ENCODE results near the gene MYO1D.

The MYO1D gene

DNA sequence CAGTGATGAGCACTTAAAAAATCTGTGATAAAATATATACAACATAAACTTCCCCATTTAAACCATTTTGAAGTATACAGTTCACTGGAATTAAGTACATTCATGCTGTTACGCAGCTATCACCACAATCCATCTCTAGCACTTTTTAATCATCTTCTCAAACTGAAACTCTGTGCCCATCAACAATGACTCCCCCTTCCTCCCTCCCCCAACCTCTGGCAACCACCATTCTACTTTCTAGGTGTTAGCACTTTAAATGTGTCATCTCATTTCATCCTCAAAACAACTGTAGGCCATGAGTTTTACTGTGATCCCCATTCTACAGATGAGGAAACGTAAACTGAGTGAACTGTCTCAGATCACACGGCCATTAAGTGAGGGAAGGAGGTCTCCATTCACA lies 37.3 kb upstream of the MYO1D start:
- Histone ChIP-seq H3K27ac (ENCODE audit: insufficient read depth, low read length, poor library complexity, severe bottlenecking) (no peak overlapping the region), H3K9me3 (ENCODE audit: control insufficient read depth, low read length) (no peaks in the 10 kb centered on the region), H3K4me1 (ENCODE audit: control insufficient read depth, insufficient read depth, low read length, poor library complexity, severe bottlenecking) (no peaks in the 10 kb centered on the region), H3K4me3 (ENCODE audit: insufficient read depth, low read depth, low read length, poor library complexity, severe bottlenecking) (no peak overlapping the region), H3K27me3 (replicated peaks; ENCODE audit: control insufficient read depth, insufficient read depth, low read length, poor library complexity, severe bottlenecking) (no peaks in the 10 kb centered on the region), H3K36me3 (ENCODE audit: control insufficient read depth, insufficient read depth, low read length) (no peaks in the 10 kb centered on the region)
- DNase-seq, result no peak

GRCh38 chr17:32913593-32913992 lies 36.7 kb upstream of the MYO1D start:
- H3K4me3 ChIP-seq (ENCODE audit: insufficient read depth, low read depth, low read length, poor library complexity, severe bottlenecking), result no peak overlapping the region
- no peaks in the 10 kb centered on the region for H3K4me1 ChIP-seq (ENCODE audit: control insufficient read depth, insufficient read depth, low read length, poor library complexity, severe bottlenecking)
- DNase-seq, result no peak
- H3K27me3 ChIP-seq (replicated peaks; ENCODE audit: control insufficient read depth, insufficient read depth, low read length, poor library complexity, severe bottlenecking), result no peaks in the 10 kb centered on the region
- no peaks in the 10 kb centered on the region for H3K9me3 ChIP-seq (ENCODE audit: control insufficient read depth, low read length)
- no peak overlapping the region for H3K27ac ChIP-seq (ENCODE audit: insufficient read depth, low read length, poor library complexity, severe bottlenecking)
- no peaks in the 10 kb centered on the region for H3K36me3 ChIP-seq (ENCODE audit: control insufficient read depth, insufficient read depth, low read length)

- Histone ChIP-seq H3K4me1 (ENCODE audit: control insufficient read depth, insufficient read depth, low read length, poor library complexity, severe bottlenecking) (no peaks in the 10 kb centered on the region), H3K27ac (ENCODE audit: insufficient read depth, low read length, poor library complexity, severe bottlenecking) (no peak overlapping the region), H3K36me3 (ENCODE audit: control insufficient read depth, insufficient read depth, low read length) (no peaks in the 10 kb centered on the region), H3K9me3 (ENCODE audit: control insufficient read depth, low read length) (no peaks in the 10 kb centered on the region), H3K27me3 (replicated peaks; ENCODE audit: control insufficient read depth, insufficient read depth, low read length, poor library complexity, severe bottlenecking) (no peaks in the 10 kb centered on the region), H3K4me3 (ENCODE audit: insufficient read depth, low read depth, low read length, poor library complexity, severe bottlenecking) (no peak overlapping the region)
- DNase-seq, result no peak
These were observed 35.4 kb upstream of the MYO1D start for GRCh38 chr17:32912218-32912897.

- Histone ChIP-seq H3K4me3 (ENCODE audit: insufficient read depth, low read depth, low read length, poor library complexity, severe bottlenecking) (no peak overlapping the region), H3K9me3 (ENCODE audit: control insufficient read depth, low read length) (no peaks in the 10 kb centered on the region), H3K4me1 (ENCODE audit: control insufficient read depth, insufficient read depth, low read length, poor library complexity, severe bottlenecking) (no peaks in the 10 kb centered on the region), H3K36me3 (ENCODE audit: control insufficient read depth, insufficient read depth, low read length) (no peaks in the 10 kb centered on the region), H3K27ac (ENCODE audit: insufficient read depth, low read length, poor library complexity, severe bottlenecking) (no peak overlapping the region), H3K27me3 (replicated peaks; ENCODE audit: control insufficient read depth, insufficient read depth, low read length, poor library complexity, severe bottlenecking) (no peaks in the 10 kb centered on the region)
- DNase-seq, result no peak
These were observed 33.8 kb upstream of the MYO1D start for GRCh38 chr17:32910769-32911168.

GRCh38 chr17:32909787-32910369 lies 33.0 kb upstream of the MYO1D start:
- H3K4me1 ChIP-seq (ENCODE audit: control insufficient read depth, insufficient read depth, low read length, poor library complexity, severe bottlenecking), result no peaks in the 10 kb centered on the region
- no peaks in the 10 kb centered on the region for H3K9me3 ChIP-seq (ENCODE audit: control insufficient read depth, low read length)
- peak in 1 of 3 donors; percentile 12 for DNase-seq
- no peak overlapping the region for H3K27ac ChIP-seq (ENCODE audit: insufficient read depth, low read length, poor library complexity, severe bottlenecking)
- H3K27me3 ChIP-seq (replicated peaks; ENCODE audit: control insufficient read depth, insufficient read depth, low read length, poor library complexity, severe bottlenecking), result no peaks in the 10 kb centered on the region
- no peak overlapping the region for H3K4me3 ChIP-seq (ENCODE audit: insufficient read depth, low read depth, low read length, poor library complexity, severe bottlenecking)
- H3K36me3 ChIP-seq (ENCODE audit: control insufficient read depth, insufficient read depth, low read length), result no peaks in the 10 kb centered on the region

GRCh38 chr17:32907583-32907982 lies 30.7 kb upstream of the MYO1D start:
- H3K36me3 ChIP-seq (ENCODE audit: control insufficient read depth, insufficient read depth, low read length), result no peaks in the 10 kb centered on the region
- DNase-seq, result no peak
- H3K4me1 ChIP-seq (ENCODE audit: control insufficient read depth, insufficient read depth, low read length, poor library complexity, severe bottlenecking), result no peaks in the 10 kb centered on the region
- no peak overlapping the region for H3K4me3 ChIP-seq (ENCODE audit: insufficient read depth, low read depth, low read length, poor library complexity, severe bottlenecking)
- H3K27ac ChIP-seq (ENCODE audit: insufficient read depth, low read length, poor library complexity, severe bottlenecking), result no peak overlapping the region
- H3K27me3 ChIP-seq (replicated peaks; ENCODE audit: control insufficient read depth, insufficient read depth, low read length, poor library complexity, severe bottlenecking), result no peaks in the 10 kb centered on the region
- no peaks in the 10 kb centered on the region for H3K9me3 ChIP-seq (ENCODE audit: control insufficient read depth, low read length)

- DNase-seq, result no peak
- Histone ChIP-seq H3K27ac (ENCODE audit: insufficient read depth, low read length, poor library complexity, severe bottlenecking) (no peak overlapping the region), H3K36me3 (ENCODE audit: control insufficient read depth, insufficient read depth, low read length) (no peaks in the 10 kb centered on the region), H3K4me3 (ENCODE audit: insufficient read depth, low read depth, low read length, poor library complexity, severe bottlenecking) (no peak overlapping the region), H3K9me3 (ENCODE audit: control insufficient read depth, low read length) (no peaks in the 10 kb centered on the region), H3K27me3 (replicated peaks; ENCODE audit: control insufficient read depth, insufficient read depth, low read length, poor library complexity, severe bottlenecking) (no peaks in the 10 kb centered on the region), H3K4me1 (ENCODE audit: control insufficient read depth, insufficient read depth, low read length, poor library complexity, severe bottlenecking) (no peaks in the 10 kb centered on the region)
These were observed 28.0 kb upstream of the MYO1D start for GRCh38 chr17:32904891-32905290.

GRCh38 chr17:32903774-32904673 lies 27.1 kb upstream of the MYO1D start:
- no peak for DNase-seq
- no peak overlapping the region for H3K4me3 ChIP-seq (ENCODE audit: insufficient read depth, low read depth, low read length, poor library complexity, severe bottlenecking)
- no peaks in the 10 kb centered on the region for H3K27me3 ChIP-seq (replicated peaks; ENCODE audit: control insufficient read depth, insufficient read depth, low read length, poor library complexity, severe bottlenecking)
- no peaks in the 10 kb centered on the region for H3K4me1 ChIP-seq (ENCODE audit: control insufficient read depth, insufficient read depth, low read length, poor library complexity, severe bottlenecking)
- H3K27ac ChIP-seq (ENCODE audit: insufficient read depth, low read length, poor library complexity, severe bottlenecking), result no peak overlapping the region
- H3K9me3 ChIP-seq (ENCODE audit: control insufficient read depth, low read length), result no peaks in the 10 kb centered on the region
- H3K36me3 ChIP-seq (ENCODE audit: control insufficient read depth, insufficient read depth, low read length), result no peaks in the 10 kb centered on the region

DNA sequence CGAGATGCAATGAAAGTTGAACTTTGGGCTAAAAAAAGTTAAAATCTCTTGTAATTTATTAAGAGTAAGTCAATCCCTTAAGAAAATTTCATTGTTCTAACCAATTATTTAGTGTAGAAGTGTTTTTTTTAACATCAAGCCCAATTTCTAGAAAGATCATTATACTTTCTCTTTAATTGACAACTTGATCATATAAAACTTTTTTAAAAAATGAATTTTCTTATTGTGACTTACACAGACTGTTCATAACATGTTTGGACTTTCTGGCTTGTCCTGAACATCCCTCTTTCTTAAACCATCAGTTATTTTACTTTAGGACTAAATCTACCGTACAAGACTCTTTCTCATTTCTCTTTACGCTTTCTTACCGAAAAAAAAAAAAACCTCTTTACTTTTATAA lies 24.8 kb upstream of the MYO1D start:
- no peaks in the 10 kb centered on the region for H3K36me3 ChIP-seq (ENCODE audit: control insufficient read depth, insufficient read depth, low read length)
- DNase-seq, result no peak
- no peaks in the 10 kb centered on the region for H3K4me1 ChIP-seq (ENCODE audit: control insufficient read depth, insufficient read depth, low read length, poor library complexity, severe bottlenecking)
- no peaks in the 10 kb centered on the region for H3K27me3 ChIP-seq (replicated peaks; ENCODE audit: control insufficient read depth, insufficient read depth, low read length, poor library complexity, severe bottlenecking)
- H3K27ac ChIP-seq (ENCODE audit: insufficient read depth, low read length, poor library complexity, severe bottlenecking), result no peak overlapping the region
- no peaks in the 10 kb centered on the region for H3K9me3 ChIP-seq (ENCODE audit: control insufficient read depth, low read length)
- H3K4me3 ChIP-seq (ENCODE audit: insufficient read depth, low read depth, low read length, poor library complexity, severe bottlenecking), result no peak overlapping the region

Measured in effector memory CD4-positive, alpha-beta T cell (primary cell).